ENCODE results near the gene PLEKHG4B.

GRCh38 chr5:167511-167910 is 75.5 kb downstream of the PLEKHG4B start:
- TF ChIP-seq POLR2AphosphoS5 (IDR thresholded peaks at IDR 0.05) (no peak), CTCF (IDR thresholded peaks at IDR 0.05 in 8 of 11, conservative IDR thresholded peaks at IDR 0.05 in 3 of 11) (no peak), POLR2A (IDR thresholded peaks at IDR 0.05) (no peak)

All from spleen (tissue), 7 donors.